ENCODE measurements around the gene CRB3.
"Not testable (repeated sequence)": the region's sequence is repeated elsewhere in the genome, so short reads cannot be mapped to it uniquely, and the experiment has no call there.

Gene CRB3

GRCh38 chr19:6464070-6464873, at the start of gene CRB3:
Gene CRB3, plus strand, starts transcription at chr19:6464271. Its CDS starts 431 bp downstream, at chr19:6464702.
- DNase-seq (ENCODE audit: low spot score) = no peak

GRCh38 chr19:6414793-6415590, 49.1 kb upstream of the CRB3 start:
- no peak for DNase-seq (ENCODE audit: low spot score)

- DNase-seq (ENCODE audit: low spot score) = no peak
These were observed 48.4 kb upstream of the CRB3 start for GRCh38 chr19:6415591-6416190.

- no peak for DNase-seq (ENCODE audit: low spot score)
These were observed 47.2 kb upstream of the CRB3 start for GRCh38 chr19:6416658-6417405.

GRCh38 chr19:6417713-6418561, 46.1 kb upstream of the CRB3 start:
- peak; percentile 62 for DNase-seq (ENCODE audit: low spot score)

GRCh38 chr19:6418562-6418932, 45.5 kb upstream of the CRB3 start:
- no peak for DNase-seq (ENCODE audit: low spot score)

- DNase-seq (ENCODE audit: low spot score) = no peak
These were observed 42.7 kb upstream of the CRB3 start for GRCh38 chr19:6421075-6422014.

- DNase-seq (ENCODE audit: low spot score) = peak; percentile 85
These were observed 40.4 kb upstream of the CRB3 start for GRCh38 chr19:6423499-6424194.

- no peak for DNase-seq (ENCODE audit: low spot score)
These were observed 39.7 kb upstream of the CRB3 start, which contains the start of gene KHSRP for GRCh38 chr19:6424195-6424938. Gene KHSRP, minus strand, starts transcription at chr19:6424811. Its CDS starts 110 bp downstream, at chr19:6424701.

GRCh38 chr19:6424939-6425731, 38.9 kb upstream of the CRB3 start:
- peak; percentile 100 for DNase-seq (ENCODE audit: low spot score)

- DNase-seq (ENCODE audit: low spot score) = no peak
These were observed 38.1 kb upstream of the CRB3 start for GRCh38 chr19:6425732-6426620.

- DNase-seq (ENCODE audit: low spot score) = no peak
These were observed 36.9 kb upstream of the CRB3 start for GRCh38 chr19:6427131-6427530.

GRCh38 chr19:6428692-6429418, 35.2 kb upstream of the CRB3 start:
- not testable (repeated sequence) for DNase-seq (ENCODE audit: low spot score)

- DNase-seq (ENCODE audit: low spot score) = no peak
These were observed 34.5 kb upstream of the CRB3 start for GRCh38 chr19:6429419-6430221.

- DNase-seq (ENCODE audit: low spot score) = no peak
These were observed 32.2 kb upstream of the CRB3 start for GRCh38 chr19:6431891-6432290.

Measured in hepatic stellate cell (primary cell).